HEK293 (cell line): Measurements from ENCODE around the gene IGF1R.

ENCODE experiments used
- CTCF ChIA-PET: fragments of 350-600 bp; formaldehyde crosslinking; extraction: SDS; loops from one replicate; lab custom pipeline; 2021; ENCODE audit warnings: antibody characterized with exemption; lab: Yijun Ruan, JAX
- POLR2A ChIA-PET: fragments of 300-600 bp; formaldehyde crosslinking; extraction: SDS; loops from one replicate; lab custom pipeline; 2020; ENCODE audit warnings: antibody characterized with exemption, inconsistent platforms; lab: Yijun Ruan, JAX
- H3K27ac ChIP-seq: fragments of 200-500 bp; sonication (Bioruptor generic); 2 replicates; pipeline ENCODE4 v1.5.1; 2014; ENCODE audit warnings: low read depth, low read length, control low read depth, inconsistent platforms; ENCODE audit errors: extremely low read depth
- H3K36me3 ChIP-seq, 2 experiments: fragments of 200-500 bp in 1 of 2; sonication (Bioruptor generic) in 1 of 2; 1 replicate in 1 of 2; 2 replicates in 1 of 2; pipeline ENCODE4 v1.5.1; 2014 to 2017; ENCODE audit warnings: inconsistent platforms in 2 of 2, low read length in 2 of 2; ENCODE audit not compliant: control insufficient read depth in 2 of 2, insufficient read depth in 1 of 2
- H3K4me1 ChIP-seq: fragments of 200-500 bp; sonication (Bioruptor generic); 2 replicates; pipeline ENCODE4 v1.5.1; 2014; ENCODE audit warnings: mild to moderate bottlenecking, low read length, inconsistent platforms; ENCODE audit not compliant: control insufficient read depth, insufficient read depth
- H3K4me3 ChIP-seq: 2 replicates; pipeline ENCODE4 v1.5.1; 2011; ENCODE audit warnings: low read depth, mild to moderate bottlenecking, control low read depth, low read length, moderate library complexity
- H3K9me3 ChIP-seq: fragments of 200-500 bp; sonication (Bioruptor generic); 2 replicates; pipeline ENCODE4 v1.5.1; 2014; ENCODE audit warnings: low read depth, low read length, inconsistent platforms; ENCODE audit not compliant: control insufficient read depth, insufficient read depth
- GLI4 ChIP-seq: fragments of 450-650 bp; formaldehyde crosslinking; IDR thresholded peaks from 2 replicates; pipeline ENCODE4 v1.5.1; 2016; ENCODE audit warnings: missing biosample characterization, missing genetic modification characterization
- GLIS2 ChIP-seq: fragments of 450-650 bp; formaldehyde crosslinking; IDR thresholded peaks from 2 replicates; pipeline ENCODE4 v1.5.1; 2016; ENCODE audit warnings: missing biosample characterization, missing genetic modification characterization
- HOXD13 ChIP-seq: sonication (generic); formaldehyde crosslinking; IDR thresholded peaks from 2 replicates; pipeline ENCODE4 v1.8.0; 2022; ENCODE audit warnings: missing genetic modification reagents, borderline replicate concordance
- ZNF174 ChIP-seq: fragments of 450-650 bp; formaldehyde crosslinking; IDR thresholded peaks from 2 replicates; pipeline ENCODE4 v1.5.0; 2017; ENCODE audit warnings: missing biosample characterization, mild to moderate bottlenecking, missing genetic modification characterization
- ZNF391 ChIP-seq: fragments of 450-650 bp; formaldehyde crosslinking; IDR thresholded peaks from 2 replicates; pipeline ENCODE4 v1.5.1; 2016; ENCODE audit warnings: low read depth, missing biosample characterization, missing genetic modification characterization, borderline replicate concordance
- ZNF510 ChIP-seq: fragments of 450-650 bp; formaldehyde crosslinking; IDR thresholded peaks from 2 replicates; pipeline ENCODE4 v1.5.1; 2018; ENCODE audit warnings: mild to moderate bottlenecking, missing genetic modification characterization, missing biosample characterization; ENCODE audit not compliant: insufficient replicate concordance
- TF ChIP-seq, protein P1 (sequence below): fragments of 450-650 bp; formaldehyde crosslinking; IDR thresholded peaks from 2 replicates; pipeline ENCODE4 v1.5.1; 2016; ENCODE audit warnings: missing biosample characterization, missing genetic modification characterization
- TF ChIP-seq, protein P2 (sequence below): fragments of 450-650 bp; IDR thresholded peaks from 2 replicates; pipeline ENCODE4 v1.5.1; 2018; ENCODE audit warnings: missing biosample characterization, mild to moderate bottlenecking, missing genetic modification characterization
- TF ChIP-seq, protein P3 (sequence below): fragments of 450-650 bp; formaldehyde crosslinking; IDR thresholded peaks from 2 replicates; pipeline ENCODE4 v1.5.1; 2017; ENCODE audit warnings: missing biosample characterization, missing genetic modification characterization
- TF ChIP-seq, protein P4 (sequence below): fragments of 450-650 bp; formaldehyde crosslinking; IDR thresholded peaks from 2 replicates; pipeline ENCODE4 v1.5.1; 2017; ENCODE audit warnings: missing biosample characterization, missing genetic modification characterization
- TF ChIP-seq, protein P5 (sequence below): IDR thresholded peaks from 2 replicates; pipeline ENCODE4 v1.6.1; 2011; ENCODE audit warnings: mild to moderate bottlenecking, low read depth, low read length, borderline replicate concordance
- TF ChIP-seq, protein P6 (sequence below): fragments of 450-650 bp; formaldehyde crosslinking; IDR thresholded peaks from 2 replicates; pipeline ENCODE4 v1.5.1; 2016; ENCODE audit warnings: missing biosample characterization, missing genetic modification characterization, borderline replicate concordance
- TF ChIP-seq, protein P7 (sequence below): fragments of 450-650 bp; formaldehyde crosslinking; IDR thresholded peaks from 2 replicates; pipeline ENCODE4 v1.5.1; 2016; ENCODE audit warnings: missing biosample characterization, missing genetic modification characterization

IGF1R gene

DNA sequence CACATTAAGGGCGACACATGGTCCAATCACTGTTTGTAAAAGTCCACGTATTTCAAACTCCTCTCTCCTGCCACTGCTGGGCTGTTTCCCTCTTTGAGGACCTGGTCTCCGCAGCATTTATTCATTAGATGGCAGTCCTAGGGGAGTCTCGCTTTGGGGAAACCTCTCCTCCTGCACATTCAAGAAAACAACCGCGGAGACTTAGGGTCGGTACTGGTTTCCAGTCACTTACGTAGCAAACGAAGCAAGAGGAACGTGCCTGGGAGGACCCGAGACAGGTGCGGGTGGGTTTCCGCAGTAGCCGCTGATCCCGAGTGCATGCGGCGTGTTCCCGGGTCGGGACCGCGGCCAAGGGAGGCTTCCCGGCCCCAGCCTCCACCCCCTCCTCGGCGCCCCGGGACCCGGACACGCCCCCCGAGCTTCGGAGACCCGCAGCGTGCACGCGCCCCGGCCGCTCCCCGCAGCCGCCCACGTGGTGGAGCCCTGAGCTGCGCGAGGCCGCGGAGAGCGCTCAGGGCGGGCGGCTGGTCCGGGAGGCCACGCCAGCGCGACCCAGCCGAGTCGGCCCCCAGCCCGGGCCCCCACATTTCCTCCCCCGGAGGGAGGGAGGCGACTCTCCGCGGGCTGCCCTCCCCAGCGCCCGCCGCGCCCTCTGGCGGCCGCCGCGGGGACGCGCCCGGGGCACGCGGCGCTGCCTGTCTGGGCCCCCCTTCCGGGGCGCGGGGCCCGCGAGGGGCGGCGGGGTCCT lies 1.1 kb upstream of the IGF1R start (continued):
- TF ChIP-seq, protein P1, sequence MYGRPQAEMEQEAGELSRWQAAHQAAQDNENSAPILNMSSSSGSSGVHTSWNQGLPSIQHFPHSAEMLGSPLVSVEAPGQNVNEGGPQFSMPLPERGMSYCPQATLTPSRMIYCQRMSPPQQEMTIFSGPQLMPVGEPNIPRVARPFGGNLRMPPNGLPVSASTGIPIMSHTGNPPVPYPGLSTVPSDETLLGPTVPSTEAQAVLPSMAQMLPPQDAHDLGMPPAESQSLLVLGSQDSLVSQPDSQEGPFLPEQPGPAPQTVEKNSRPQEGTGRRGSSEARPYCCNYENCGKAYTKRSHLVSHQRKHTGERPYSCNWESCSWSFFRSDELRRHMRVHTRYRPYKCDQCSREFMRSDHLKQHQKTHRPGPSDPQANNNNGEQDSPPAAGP (tag by site-specific recombination), result 0 out of 2 replicates have a peak, but pooled peaks have one; percentile 49
- peak; percentile 22; the same call in 1 of the 2 replicates for TF ChIP-seq HOXD13 (CRISPR knock-in tag)
- TF ChIP-seq, protein P2, sequence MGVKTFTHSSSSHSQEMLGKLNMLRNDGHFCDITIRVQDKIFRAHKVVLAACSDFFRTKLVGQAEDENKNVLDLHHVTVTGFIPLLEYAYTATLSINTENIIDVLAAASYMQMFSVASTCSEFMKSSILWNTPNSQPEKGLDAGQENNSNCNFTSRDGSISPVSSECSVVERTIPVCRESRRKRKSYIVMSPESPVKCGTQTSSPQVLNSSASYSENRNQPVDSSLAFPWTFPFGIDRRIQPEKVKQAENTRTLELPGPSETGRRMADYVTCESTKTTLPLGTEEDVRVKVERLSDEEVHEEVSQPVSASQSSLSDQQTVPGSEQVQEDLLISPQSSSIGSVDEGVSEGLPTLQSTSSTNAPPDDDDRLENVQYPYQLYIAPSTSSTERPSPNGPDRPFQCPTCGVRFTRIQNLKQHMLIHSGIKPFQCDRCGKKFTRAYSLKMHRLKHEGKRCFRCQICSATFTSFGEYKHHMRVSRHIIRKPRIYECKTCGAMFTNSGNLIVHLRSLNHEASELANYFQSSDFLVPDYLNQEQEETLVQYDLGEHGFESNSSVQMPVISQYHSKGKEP (tag by site-specific recombination), result peak; percentile 19; the same call in 1 of the 2 replicates
- TF ChIP-seq, protein P3, sequence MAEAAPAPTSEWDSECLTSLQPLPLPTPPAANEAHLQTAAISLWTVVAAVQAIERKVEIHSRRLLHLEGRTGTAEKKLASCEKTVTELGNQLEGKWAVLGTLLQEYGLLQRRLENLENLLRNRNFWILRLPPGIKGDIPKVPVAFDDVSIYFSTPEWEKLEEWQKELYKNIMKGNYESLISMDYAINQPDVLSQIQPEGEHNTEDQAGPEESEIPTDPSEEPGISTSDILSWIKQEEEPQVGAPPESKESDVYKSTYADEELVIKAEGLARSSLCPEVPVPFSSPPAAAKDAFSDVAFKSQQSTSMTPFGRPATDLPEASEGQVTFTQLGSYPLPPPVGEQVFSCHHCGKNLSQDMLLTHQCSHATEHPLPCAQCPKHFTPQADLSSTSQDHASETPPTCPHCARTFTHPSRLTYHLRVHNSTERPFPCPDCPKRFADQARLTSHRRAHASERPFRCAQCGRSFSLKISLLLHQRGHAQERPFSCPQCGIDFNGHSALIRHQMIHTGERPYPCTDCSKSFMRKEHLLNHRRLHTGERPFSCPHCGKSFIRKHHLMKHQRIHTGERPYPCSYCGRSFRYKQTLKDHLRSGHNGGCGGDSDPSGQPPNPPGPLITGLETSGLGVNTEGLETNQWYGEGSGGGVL (tag by site-specific recombination), result peak; percentile 46

DNA sequence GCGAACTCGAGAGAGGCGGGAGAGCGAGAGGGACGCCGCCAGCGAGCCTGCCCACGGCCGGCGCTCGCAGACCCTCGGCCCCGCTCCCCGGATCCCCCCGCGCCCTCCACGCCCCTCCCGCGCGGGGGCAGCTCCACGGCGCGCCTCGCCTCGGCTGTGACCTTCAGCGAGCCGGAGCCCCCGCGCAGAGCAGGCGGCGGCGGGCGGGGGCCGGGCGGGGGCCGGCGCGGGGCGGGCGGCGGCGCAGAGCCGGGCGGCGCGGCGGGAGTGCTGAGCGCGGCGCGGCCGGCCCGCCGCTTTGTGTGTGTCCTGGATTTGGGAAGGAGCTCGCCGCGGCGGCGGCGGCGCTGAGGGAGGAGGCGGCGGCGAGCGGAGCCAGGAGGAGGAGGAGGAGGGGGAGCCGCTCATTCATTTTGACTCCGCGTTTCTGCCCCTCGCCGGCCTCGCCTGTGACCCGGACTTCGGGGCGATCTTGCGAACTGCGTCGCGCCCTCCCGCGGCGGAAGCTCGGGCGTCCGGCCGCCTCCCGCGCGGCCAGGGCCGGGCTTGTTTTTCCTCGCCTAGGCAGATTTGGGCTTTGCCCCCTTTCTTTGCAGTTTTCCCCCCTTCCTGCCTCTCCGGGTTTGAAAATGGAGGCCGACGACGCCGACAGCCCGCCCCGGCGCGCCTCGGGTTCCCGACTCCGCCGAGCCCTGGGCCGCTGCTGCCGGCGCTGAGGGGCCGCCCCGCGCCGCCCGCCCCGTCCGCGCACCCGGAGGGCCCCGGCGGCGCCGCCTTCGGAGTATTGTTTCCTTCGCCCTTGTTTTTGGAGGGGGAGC lies 524 bp downstream of the IGF1R start:
- Histone ChIP-seq H3K4me3 (peak overlapping the region; percentile 91), H3K27ac (peak overlapping the region; percentile 96), H3K4me1 (peaks cover 22% of the 10 kb centered on the region), H3K36me3 (no peaks in the 10 kb centered on the region), H3K9me3 (no peaks in the 10 kb centered on the region)
- ChIA-PET CTCF (interaction anchor here (0.6 to 7.0 kb wide), 8 partner anchors 10 to 380 kb away, joined by 3 to 89 read pairs (median 3); no protein-coding TSS in a partner anchor), POLR2A (interaction anchor here (0.7 to 2.6 kb wide), 7 partner anchors 10 to 202 kb away, joined by 3 to 16 read pairs (median 4); no protein-coding TSS in a partner anchor)
- TF ChIP-seq, protein P4, sequence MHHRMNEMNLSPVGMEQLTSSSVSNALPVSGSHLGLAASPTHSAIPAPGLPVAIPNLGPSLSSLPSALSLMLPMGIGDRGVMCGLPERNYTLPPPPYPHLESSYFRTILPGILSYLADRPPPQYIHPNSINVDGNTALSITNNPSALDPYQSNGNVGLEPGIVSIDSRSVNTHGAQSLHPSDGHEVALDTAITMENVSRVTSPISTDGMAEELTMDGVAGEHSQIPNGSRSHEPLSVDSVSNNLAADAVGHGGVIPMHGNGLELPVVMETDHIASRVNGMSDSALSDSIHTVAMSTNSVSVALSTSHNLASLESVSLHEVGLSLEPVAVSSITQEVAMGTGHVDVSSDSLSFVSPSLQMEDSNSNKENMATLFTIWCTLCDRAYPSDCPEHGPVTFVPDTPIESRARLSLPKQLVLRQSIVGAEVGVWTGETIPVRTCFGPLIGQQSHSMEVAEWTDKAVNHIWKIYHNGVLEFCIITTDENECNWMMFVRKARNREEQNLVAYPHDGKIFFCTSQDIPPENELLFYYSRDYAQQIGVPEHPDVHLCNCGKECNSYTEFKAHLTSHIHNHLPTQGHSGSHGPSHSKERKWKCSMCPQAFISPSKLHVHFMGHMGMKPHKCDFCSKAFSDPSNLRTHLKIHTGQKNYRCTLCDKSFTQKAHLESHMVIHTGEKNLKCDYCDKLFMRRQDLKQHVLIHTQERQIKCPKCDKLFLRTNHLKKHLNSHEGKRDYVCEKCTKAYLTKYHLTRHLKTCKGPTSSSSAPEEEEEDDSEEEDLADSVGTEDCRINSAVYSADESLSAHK (tag by site-specific recombination), result no peak
- TF ChIP-seq ZNF391 (no peak), ZNF510 (no peak), GLIS2 (tag by site-specific recombination) (peak; percentile 68; the same call in 1 of the 2 replicates), GLI4 (tag by site-specific recombination) (no peak), ZNF174 (no peak)
- TF ChIP-seq, protein P1 (tag by site-specific recombination), result peak; percentile 49; the same call in 1 of the 2 replicates
- TF ChIP-seq, protein P5, sequence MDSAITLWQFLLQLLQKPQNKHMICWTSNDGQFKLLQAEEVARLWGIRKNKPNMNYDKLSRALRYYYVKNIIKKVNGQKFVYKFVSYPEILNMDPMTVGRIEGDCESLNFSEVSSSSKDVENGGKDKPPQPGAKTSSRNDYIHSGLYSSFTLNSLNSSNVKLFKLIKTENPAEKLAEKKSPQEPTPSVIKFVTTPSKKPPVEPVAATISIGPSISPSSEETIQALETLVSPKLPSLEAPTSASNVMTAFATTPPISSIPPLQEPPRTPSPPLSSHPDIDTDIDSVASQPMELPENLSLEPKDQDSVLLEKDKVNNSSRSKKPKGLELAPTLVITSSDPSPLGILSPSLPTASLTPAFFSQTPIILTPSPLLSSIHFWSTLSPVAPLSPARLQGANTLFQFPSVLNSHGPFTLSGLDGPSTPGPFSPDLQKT, result no peak
- TF ChIP-seq, protein P6, sequence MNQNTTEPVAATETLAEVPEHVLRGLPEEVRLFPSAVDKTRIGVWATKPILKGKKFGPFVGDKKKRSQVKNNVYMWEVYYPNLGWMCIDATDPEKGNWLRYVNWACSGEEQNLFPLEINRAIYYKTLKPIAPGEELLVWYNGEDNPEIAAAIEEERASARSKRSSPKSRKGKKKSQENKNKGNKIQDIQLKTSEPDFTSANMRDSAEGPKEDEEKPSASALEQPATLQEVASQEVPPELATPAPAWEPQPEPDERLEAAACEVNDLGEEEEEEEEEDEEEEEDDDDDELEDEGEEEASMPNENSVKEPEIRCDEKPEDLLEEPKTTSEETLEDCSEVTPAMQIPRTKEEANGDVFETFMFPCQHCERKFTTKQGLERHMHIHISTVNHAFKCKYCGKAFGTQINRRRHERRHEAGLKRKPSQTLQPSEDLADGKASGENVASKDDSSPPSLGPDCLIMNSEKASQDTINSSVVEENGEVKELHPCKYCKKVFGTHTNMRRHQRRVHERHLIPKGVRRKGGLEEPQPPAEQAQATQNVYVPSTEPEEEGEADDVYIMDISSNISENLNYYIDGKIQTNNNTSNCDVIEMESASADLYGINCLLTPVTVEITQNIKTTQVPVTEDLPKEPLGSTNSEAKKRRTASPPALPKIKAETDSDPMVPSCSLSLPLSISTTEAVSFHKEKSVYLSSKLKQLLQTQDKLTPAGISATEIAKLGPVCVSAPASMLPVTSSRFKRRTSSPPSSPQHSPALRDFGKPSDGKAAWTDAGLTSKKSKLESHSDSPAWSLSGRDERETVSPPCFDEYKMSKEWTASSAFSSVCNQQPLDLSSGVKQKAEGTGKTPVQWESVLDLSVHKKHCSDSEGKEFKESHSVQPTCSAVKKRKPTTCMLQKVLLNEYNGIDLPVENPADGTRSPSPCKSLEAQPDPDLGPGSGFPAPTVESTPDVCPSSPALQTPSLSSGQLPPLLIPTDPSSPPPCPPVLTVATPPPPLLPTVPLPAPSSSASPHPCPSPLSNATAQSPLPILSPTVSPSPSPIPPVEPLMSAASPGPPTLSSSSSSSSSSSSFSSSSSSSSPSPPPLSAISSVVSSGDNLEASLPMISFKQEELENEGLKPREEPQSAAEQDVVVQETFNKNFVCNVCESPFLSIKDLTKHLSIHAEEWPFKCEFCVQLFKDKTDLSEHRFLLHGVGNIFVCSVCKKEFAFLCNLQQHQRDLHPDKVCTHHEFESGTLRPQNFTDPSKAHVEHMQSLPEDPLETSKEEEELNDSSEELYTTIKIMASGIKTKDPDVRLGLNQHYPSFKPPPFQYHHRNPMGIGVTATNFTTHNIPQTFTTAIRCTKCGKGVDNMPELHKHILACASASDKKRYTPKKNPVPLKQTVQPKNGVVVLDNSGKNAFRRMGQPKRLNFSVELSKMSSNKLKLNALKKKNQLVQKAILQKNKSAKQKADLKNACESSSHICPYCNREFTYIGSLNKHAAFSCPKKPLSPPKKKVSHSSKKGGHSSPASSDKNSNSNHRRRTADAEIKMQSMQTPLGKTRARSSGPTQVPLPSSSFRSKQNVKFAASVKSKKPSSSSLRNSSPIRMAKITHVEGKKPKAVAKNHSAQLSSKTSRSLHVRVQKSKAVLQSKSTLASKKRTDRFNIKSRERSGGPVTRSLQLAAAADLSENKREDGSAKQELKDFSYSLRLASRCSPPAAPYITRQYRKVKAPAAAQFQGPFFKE (tag by site-specific recombination), result no peak
- TF ChIP-seq, protein P7, sequence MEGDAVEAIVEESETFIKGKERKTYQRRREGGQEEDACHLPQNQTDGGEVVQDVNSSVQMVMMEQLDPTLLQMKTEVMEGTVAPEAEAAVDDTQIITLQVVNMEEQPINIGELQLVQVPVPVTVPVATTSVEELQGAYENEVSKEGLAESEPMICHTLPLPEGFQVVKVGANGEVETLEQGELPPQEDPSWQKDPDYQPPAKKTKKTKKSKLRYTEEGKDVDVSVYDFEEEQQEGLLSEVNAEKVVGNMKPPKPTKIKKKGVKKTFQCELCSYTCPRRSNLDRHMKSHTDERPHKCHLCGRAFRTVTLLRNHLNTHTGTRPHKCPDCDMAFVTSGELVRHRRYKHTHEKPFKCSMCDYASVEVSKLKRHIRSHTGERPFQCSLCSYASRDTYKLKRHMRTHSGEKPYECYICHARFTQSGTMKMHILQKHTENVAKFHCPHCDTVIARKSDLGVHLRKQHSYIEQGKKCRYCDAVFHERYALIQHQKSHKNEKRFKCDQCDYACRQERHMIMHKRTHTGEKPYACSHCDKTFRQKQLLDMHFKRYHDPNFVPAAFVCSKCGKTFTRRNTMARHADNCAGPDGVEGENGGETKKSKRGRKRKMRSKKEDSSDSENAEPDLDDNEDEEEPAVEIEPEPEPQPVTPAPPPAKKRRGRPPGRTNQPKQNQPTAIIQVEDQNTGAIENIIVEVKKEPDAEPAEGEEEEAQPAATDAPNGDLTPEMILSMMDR (tag by site-specific recombination), result peak; percentile 49
